Fibroblast of pulmonary artery (primary cell): ENCODE measurements around the gene DESI1.

Experiments used
- DNase-seq: peaks from one replicate; pipeline ENCODE4 v3.0.0-alpha.2; 2010; ENCODE audit warnings: low read depth
- H3K4me3 ChIP-seq: replicated peaks from 2 replicates; pipeline ENCODE4 v1.5.1; 2011; ENCODE audit warnings: low read depth, mild to moderate bottlenecking, control low read depth, low read length, moderate library complexity
- TF ChIP-seq, protein P1 (sequence below): IDR thresholded peaks from 2 replicates; pipeline ENCODE4 v1.5.1; 2011; ENCODE audit warnings: mild to moderate bottlenecking, control low read depth, low read length, inconsistent platforms; ENCODE audit errors: missing control alignments

DESI1 gene

DNA sequence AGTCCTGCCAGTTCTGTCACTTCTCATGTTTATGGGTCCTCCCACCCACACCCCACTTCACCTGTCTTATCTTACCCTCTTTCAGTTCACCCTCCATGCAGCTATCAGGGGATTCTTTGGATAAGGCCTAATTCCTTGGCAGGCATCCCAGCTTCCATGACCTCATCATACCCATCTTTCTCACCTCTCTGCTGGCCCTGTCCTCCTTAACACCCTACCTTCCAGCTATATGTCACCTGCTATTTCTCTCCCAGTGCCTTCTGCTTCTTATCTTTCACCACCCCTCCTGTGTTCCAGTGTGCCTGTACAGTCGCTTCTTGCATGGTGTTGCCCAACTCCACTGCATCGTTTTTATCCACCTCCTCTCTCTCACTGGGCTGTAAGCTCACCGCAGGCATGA, 39.6 kb upstream of the DESI1 start:
- no peak overlapping the region for H3K4me3 ChIP-seq
- TF ChIP-seq, protein P1, sequence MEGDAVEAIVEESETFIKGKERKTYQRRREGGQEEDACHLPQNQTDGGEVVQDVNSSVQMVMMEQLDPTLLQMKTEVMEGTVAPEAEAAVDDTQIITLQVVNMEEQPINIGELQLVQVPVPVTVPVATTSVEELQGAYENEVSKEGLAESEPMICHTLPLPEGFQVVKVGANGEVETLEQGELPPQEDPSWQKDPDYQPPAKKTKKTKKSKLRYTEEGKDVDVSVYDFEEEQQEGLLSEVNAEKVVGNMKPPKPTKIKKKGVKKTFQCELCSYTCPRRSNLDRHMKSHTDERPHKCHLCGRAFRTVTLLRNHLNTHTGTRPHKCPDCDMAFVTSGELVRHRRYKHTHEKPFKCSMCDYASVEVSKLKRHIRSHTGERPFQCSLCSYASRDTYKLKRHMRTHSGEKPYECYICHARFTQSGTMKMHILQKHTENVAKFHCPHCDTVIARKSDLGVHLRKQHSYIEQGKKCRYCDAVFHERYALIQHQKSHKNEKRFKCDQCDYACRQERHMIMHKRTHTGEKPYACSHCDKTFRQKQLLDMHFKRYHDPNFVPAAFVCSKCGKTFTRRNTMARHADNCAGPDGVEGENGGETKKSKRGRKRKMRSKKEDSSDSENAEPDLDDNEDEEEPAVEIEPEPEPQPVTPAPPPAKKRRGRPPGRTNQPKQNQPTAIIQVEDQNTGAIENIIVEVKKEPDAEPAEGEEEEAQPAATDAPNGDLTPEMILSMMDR, result no peak
- no peak for DNase-seq

DNA sequence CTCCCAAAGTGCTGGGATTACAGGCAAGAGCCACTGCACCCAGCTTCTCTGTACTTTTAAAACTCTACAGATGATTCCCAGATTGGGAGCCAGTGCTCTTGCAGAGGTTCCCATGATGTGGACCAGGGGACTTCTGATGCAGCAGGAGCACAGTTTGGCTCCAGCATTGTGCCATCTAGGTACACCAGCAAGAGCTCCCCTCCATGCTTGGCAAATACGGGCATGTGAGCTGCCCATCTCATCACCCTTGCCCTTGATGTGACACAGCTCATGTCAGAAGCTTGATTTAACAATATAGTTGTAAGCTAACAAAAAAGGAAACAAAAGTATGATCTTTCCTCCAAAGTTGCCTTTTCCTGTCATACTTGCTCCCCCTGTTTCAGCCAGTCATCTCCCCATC, 39.1 kb upstream of the DESI1 start:
- H3K4me3 ChIP-seq, result no peak overlapping the region
- TF ChIP-seq, protein P1, result no peak
- DNase-seq, result no peak

DNA sequence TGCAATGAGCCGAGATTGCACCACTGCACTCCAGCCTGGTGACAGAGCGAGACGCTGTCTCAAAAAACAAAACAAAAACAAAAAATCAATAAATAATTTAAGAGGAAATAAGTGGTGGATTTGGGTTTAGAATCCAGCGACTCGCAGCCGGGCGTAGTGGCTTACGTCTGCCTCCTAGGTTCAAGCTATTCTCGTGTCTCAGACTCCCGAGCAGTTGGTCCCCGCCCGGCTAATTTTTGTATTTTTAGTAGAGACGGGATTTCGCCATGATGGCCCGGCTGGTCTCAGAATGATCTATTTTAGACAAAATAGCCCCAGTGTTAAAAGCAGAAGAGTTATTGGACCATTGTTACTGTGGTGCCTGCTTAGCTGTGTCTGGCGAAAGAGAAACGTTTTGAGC, 38.0 kb upstream of the DESI1 start:
- no peak overlapping the region for H3K4me3 ChIP-seq
- DNase-seq, result no peak
- TF ChIP-seq, protein P1, result no peak

DNA sequence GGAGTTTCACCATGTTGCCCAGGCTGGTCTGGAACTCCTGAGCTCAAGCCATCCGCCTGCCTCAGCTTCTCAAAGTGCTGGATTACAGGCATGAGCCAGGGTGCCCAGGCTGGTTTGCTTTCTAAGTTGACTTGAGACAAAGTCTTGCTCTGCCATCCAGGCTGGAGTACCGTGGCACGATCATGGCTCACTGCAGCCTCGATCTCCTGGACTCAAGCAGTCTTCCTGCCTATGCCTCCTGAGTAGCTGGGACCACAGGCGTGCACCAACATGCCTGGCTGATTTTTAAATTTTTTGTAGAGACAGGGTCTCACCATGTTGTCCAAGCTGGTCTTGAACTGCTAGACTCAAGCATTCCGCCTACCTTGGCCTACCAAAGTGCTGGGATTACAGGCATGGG, 36.9 kb upstream of the DESI1 start:
- no peak for DNase-seq
- TF ChIP-seq, protein P1, result no peak
- H3K4me3 ChIP-seq, result no peak overlapping the region

DNA sequence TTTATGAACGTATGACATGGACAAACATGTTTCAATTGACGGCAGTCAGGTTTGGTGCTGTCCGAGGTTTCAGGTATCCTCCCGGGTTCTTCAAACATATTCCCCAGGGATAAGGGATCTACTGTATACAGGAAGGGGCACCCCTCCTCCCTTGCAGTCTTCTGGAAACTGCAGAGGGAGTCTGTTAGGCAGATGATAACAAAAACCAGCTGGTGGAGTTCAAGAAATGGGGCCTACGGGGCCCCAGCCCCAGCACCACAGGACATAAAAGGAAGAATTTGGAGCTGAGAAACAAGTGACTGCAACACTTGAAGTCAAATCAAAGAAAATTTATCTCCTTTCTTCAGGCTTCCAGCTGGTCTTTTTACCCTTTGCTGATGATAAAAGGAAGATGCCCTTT, 35.7 kb upstream of the DESI1 start:
- no peak overlapping the region for H3K4me3 ChIP-seq
- TF ChIP-seq, protein P1, result no peak
- DNase-seq, result no peak

DNA sequence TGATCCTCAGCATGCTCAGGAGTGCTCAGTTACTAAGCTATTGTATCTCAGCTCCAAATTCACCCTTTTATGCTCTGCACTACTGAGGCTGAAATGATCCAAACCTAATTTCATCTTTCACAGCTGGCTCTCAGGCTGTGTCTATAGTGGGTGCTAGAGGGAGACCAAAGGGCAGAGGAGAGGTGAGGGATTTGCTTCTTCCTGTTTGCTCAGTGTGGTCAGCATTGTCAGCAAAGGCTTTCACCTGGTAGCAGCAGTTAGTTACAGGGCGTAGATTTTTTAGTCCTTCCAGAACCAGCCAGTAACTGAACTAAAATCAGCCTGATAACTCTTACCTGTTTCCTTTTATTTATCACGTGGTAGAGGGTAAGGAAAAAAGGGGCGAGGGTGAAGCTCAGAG, 33.5 kb upstream of the DESI1 start:
- no peak for DNase-seq
- no peak overlapping the region for H3K4me3 ChIP-seq
- TF ChIP-seq, protein P1, result no peak

DNA sequence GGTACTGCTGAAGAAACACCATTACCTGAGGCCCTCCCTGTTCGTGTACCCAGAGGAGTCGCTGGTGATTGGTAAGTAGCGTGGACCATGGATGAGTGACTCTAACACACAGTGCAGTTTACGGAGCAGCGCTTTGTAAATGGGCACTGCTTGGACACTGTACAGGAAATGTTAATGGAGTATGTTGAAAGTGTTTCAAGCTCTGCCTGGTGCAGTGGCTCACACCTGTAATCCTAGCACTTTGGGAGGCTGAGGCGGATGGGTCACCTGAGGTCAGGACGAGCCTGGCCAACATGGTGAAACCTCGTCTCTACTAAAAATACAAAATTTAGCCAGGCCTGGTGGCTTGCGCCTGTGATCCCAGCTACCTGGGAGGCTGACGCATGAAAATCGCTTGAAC, 30.0 kb upstream of the DESI1 start:
- no peak overlapping the region for H3K4me3 ChIP-seq
- DNase-seq, result no peak
- TF ChIP-seq, protein P1, result no peak
